Posterior cingulate gyrus (tissue), 11 donors: Measurements from ENCODE around the gene BCL2L11.
A peak's percentile ranks its signal among the peaks of the same experiment; 100 is the strongest.

Experiments
- DNase-seq, 10 donors: peaks; one replicate each; pipeline versions ENCODE4 v3.0.0 to v3.0.0-alpha.2; 2020 to 2021; ENCODE audit warnings: mixed read lengths in 3 of 10
- intact Hi-C: fragments of 100-400 bp; cut with DNase I; formaldehyde crosslinking; loops from one replicate; pipeline ENCODE4 v1.15.1; 2023

BCL2L11 gene

DNA sequence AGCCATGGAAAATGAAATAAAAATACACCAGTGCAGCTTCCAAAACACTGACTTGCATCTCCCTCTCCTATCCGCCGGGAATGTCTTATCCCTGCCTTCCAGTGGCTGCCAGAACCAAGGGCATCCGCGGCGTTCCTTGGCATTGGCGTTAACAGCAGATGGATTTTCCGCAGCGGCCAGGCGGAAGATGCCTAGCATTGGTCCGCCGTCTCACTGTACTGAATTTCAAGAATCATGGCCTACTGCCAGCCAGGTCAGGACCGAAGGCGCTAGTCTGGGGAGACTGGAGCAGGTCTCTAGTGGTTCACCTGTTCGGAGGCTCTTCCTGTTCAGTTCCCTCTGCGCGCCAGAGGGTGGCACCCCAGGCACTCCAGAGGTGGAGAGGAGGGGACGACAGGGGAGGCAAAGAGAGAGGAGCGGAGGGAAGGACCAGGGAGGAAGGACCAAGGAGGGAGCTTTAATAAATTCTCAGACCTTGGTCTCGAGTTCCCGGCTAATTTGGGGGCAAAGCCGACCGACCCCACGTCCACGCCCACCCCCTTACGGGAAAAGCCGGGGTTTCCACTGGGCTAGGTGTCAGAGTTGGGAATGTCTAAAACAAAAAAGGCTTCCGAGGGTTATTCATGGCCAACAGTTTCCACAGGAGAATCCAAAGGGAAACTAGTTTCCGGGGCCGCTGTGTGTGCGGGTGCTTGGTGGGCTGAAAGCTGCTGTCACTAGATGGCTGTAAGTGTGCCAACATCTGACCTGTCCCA lies 3.7 kb upstream of the BCL2L11 start:
- DNase-seq: peak; percentile 63 to 96 (median 77)
- intact Hi-C loops: loop anchor here (5.0 kb wide), 1 partner anchor 305 kb away; no protein-coding TSS in a partner anchor

DNA sequence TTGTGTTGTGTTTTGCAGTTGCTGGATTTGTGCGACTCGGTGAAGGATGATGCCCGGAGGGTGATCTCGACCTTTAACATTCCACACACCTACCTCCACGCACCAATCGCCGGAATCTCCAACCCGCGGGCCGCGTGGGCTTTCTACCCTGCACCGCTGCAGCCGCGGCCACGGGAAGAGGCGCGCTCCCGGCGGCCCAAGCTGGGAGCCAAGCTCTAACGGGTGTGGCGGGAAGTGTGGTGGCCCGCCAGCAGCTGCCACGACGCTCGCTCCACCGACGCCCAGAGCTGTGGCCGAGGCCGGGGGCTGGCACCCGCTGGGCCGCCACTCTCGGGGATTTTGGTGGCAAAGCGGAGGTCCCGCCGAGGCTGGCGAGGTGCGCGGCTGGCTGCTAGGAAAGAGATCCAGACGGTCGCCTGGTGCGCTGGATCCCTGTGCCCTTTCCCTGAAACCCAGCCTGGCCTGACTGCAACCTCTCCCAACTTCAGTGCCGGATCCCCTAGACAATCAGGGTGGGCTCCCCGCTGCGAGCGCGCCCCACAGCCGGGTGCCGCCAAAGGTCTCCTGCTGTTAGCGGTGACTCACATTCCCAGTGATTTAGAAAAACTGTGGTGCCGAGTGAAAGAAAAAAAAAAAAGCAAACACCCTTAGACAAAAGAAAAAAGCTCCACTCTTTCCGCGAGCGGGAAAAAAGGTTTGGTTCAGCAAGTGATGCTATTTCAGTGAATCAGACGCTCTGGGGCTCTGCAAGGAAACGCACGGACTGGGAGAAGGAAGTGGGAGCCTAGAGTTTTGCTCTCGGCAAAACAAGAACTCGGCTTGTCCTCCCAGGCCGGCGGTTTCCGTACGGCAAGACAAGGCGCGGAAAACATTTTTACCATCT lies 2.9 kb upstream of the BCL2L11 start:
- DNase-seq: peak in 5 of 10 donors; percentile 12 to 82 (median 36)
- intact Hi-C loops: loop anchor here (5.0 kb wide), 1 partner anchor 306 kb away; no protein-coding TSS in a partner anchor

DNA sequence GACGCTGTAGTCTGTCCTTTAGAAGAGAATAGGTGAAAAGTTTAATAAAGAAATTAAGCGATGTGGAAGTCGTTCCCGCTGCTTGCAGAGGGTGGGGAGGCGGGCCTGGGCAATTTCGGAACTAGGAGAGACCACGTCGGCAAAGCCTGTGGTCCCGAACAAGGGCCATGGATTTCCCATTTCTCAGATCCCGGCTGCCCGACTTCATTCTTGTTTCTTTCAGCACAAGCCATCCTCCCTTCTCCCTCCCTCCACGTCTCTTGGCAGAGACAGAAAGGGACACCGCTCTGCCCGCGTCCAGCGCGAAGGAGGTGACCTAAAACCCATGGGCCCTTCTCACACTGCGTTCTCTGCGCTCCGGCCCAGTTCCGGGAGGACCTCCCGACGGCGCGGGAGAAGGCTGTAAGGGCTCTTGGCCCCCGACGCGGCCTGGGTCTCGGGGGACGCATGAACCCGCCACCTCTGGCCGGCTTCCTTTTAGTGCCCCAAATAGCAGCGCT lies 2.2 kb upstream of the BCL2L11 start:
- intact Hi-C loops: loop anchor here (5.0 kb wide), 1 partner anchor 306 kb away; no protein-coding TSS in a partner anchor
- no peak for DNase-seq

DNA sequence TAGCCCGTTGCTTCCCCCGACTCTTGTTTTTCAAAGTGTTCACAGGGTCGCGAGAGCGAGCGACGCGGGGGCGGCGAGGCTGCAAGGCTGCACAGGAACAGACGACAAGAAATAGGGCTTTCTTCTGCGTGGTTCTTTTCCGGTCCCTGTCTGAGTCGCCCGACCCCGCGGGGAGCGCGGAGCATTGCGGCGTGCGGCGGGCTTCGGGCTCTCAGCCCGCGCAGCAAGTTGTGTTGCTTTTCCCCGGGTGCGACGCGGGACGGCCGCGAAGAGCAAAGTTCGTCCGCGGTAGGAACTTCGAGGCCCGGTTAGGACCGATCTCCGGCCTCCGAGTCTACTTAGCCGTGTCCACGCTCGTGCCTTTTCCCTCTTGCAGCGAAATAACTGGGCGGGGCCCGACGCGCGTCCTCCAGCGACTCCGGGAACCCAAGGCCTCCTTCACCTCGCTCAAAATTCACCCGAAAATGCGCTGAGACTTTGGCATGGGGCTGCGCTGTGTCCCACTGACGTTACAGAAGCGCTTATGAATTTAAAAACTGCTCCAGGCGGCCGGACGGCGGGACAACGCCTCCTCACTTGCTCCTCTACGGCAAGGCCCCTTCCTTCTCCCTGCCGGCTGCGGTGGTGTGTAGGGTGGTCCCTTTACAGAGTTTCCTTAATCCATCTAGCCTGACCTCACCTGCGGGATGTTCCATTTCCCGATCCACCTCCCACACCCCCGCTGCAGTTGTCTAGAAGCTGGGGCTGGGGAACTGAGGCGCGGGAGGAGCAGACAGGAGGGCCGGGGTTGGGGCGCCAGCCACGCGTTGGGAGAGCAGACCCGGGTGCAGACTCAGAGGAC lies 1.5 kb upstream of the BCL2L11 start:
- intact Hi-C loops: loop anchor here (5.0 kb wide), 1 partner anchor 307 kb away; no protein-coding TSS in a partner anchor
- DNase-seq: no peak

DNA sequence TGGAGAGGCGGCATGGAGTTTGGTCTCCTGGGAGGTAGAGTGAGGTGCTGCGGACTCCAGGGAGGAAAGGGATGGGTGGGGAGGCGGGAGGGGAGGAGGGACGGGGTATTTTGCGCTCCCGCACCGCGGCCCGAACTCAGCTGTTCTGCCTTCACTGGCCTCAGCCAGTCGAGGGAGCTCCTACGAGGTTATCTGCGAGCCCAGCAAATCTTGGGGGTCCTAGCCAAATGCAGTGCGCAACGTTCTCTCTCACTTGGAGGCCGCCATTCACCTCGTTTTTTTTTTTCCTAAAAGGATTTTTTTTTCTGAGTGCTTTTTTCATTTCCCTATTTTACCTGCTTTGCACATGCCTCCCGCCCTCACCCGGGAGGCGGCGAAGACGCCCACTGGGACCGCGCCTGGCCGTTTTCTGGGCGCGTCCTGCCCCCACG lies 877 bp upstream of the BCL2L11 start:
- DNase-seq: peak in 1 of 10 donors; percentile 74
- intact Hi-C loops: loop anchor here (5.0 kb wide), 2 partner anchors 42 to 308 kb away; no protein-coding TSS in a partner anchor

DNA sequence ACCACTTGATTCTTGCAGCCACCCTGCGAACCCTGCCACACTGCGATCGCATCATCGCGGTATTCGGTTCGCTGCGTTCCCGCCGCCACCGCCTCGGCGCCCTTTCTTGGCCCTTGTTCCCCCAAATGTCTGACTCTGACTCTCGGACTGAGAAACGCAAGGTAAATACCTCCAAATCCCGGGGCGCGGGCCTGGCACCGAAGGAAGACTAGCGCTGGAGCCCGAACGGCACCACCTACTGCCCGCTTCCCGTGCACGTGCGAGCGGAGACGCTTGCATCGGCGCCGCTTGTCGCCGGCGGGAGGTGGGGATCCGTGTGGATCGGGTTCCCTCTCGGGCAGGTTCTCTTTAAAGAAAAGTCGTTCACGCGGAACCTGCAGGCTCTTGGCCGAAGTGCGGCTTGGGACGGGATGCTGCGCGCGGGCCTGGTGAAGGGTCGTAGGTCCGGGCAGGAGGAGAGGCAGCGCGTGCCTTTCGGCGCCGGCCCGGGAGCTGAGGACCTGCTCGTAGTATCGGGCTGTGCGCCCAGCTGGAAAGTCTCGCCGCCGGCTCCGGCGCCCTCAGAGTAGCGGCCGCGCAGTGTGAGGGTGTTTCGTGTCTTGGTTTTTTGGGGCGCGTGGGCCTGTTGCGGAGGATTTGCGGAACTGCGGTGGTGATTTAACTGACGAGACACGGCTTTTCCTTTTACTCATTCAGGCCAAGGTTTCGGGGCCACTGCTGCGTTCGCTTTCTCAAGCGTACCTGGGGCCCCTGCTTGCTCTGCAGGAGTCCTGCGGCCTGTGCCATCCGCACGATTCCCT lies 514 bp downstream of the BCL2L11 start:
- DNase-seq: peak in 8 of 10 donors; percentile 21 to 83 (median 39)
- intact Hi-C loops: loop anchor here (5.0 kb wide), 1 partner anchor 41 kb away; no protein-coding TSS in a partner anchor

DNA sequence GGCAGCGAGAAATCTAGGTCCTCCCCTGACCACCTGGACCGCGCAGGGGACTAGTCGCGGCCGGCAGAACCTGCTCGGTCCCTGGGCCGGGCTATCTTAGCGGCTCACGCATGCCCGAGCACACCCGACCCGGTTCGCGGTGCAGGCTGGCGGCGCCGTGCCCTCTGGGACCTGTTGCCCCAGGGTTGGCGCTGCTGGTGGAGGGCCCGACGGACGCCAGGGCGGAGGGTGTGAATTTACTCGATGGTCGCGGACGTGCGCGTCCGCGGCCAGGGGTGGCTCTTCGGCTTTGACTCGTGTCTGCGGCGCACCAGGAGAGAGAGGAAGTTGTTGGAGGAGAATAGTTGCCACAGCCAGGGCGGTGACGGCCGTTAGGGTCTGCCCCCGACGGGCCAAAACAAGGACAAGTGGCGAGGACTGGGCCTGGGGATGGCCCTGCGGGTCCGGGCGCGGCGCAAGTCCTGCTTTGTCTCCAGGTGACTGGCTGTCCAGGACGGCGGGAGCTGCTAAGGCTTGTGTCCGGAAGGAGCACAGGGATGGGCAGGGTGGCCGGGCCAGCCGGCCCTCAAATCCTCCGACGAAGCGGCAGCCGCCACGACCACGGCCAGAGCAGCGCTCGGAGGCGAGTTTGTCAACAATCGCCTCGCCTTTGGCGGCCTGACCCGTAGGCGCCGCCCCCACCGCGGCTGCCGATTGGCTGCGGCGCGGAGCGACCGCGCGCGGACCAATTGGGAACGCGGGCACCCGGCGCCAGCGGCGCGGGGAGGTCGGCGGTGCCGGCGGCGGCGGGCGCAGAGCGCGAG lies 1.3 kb downstream of the BCL2L11 start:
- peak; percentile 74 to 98 (median 82) for DNase-seq
- intact Hi-C loops: loop anchor here (5.0 kb wide), 1 partner anchor 40 kb away; no protein-coding TSS in a partner anchor

DNA sequence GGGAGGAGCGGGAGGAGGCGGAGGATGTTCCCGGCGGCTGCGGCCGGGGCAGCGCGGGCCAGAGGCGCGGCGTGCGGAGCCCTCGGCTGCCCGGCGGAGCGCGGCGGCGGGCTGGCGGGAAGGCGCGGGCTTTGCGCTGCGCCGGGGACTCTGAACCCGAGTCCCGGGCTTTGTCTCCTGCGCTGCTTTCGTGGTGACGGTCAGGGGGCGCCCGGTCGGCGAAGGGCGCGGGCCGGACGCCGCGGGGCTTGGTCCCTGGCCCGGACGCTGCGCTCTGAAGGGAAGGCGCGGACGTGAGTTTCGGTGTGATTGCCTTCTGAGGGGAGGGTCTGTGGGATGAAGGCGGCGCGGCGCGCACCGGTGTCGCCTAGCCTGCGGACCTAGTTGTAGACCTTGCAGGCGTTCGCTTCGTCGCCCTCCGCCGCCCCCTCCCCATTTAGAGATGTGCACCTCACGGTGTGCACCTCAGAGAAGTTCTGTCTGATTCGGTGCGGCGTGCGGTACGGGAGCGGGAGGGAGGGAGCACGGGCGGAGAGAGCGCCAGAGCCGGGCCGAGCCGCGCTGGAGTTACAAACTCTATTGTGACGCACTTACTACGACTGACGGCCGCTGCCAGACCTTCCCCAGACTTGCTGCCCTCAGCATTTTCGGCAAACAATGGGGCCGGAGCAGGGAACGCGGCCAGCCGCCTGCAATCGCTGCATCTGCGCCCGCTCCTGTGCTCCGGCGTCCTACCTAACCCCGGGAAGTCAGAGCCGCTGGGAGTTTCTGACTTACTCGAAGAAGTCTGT lies 2.1 kb downstream of the BCL2L11 start:
- intact Hi-C loops: loop anchor here (5.0 kb wide), 1 partner anchor 39 kb away; no protein-coding TSS in a partner anchor

DNA sequence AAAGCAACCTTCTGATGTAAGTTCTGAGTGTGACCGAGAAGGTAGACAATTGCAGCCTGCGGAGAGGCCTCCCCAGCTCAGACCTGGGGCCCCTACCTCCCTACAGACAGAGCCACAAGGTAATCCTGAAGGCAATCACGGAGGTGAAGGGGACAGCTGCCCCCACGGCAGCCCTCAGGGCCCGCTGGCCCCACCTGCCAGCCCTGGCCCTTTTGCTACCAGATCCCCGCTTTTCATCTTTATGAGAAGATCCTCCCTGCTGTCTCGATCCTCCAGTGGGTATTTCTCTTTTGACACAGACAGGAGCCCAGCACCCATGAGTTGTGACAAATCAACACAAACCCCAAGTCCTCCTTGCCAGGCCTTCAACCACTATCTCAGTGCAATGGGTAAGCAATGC lies 3.0 kb downstream of the BCL2L11 start:
- intact Hi-C loops: loop anchor here (5.0 kb wide), 1 partner anchor 39 kb away; no protein-coding TSS in a partner anchor
- peak in 1 of 10 donors; percentile 40 for DNase-seq

More for the DNA sequence above, 2.1 kb downstream of the BCL2L11 start:
- DNase-seq: peak; percentile 47 to 94 (median 68)

DNA sequence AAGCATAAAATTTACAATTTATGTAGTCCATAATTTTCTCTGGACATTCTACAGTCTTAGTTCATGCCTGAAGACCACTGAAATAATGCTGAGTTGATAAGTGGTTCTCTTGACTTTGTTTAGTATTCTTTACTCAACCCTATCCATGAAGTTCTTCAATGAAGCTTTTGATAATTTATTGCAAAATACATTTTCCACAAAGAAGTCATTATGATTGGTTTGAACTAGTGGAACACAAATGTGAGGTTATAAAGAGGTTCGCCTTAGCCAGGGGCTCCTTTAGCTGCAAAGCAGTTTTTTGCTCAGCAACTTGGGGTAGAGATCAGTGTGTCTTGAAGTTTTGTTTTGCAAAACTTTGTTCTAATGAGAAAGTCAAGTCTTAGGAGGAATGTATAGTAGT lies 5.9 kb downstream of the BCL2L11 start:
- no peak for DNase-seq
- intact Hi-C loops: no loop called here

DNA sequence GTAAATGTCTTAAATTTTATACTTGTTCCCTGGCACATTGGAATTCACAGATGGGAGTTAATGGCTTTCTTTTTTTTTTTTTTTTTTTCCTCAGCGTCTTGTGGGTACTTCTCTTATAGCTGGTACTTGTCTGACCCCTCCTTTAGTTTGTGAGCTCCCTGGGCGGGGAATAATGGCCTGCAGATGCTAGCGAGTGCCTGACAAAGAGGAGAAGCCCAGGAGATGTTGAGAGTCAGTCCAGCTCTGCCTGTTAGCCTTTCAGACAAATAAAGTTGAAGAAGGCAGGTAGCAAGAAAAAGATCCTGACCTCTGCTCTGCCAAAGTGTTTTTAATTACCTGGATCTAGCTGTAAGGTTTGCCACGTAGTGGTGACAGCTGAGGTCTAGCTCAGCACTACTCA lies 6.6 kb downstream of the BCL2L11 start:
- DNase-seq: no peak
- intact Hi-C loops: no loop called here

DNA sequence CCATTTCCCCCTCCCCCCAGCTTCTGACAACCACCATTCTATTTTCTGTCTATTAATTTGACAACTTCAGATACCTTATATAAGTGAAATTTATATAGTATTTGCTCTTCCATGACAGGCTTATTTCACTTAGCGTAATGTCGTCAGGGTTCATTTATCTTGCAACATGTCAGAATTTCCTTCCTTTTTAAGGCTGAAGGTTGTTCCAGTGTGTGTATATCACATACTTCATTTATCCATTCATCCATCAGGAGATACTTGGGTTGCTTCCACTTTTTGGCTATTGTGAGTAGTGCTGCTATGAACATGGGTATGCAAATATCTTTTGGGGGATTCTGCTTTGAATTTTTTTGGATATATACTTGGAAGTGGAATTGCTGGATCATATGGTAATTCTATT lies 7.4 kb downstream of the BCL2L11 start:
- DNase-seq: no peak
- intact Hi-C loops: no loop called here

DNA sequence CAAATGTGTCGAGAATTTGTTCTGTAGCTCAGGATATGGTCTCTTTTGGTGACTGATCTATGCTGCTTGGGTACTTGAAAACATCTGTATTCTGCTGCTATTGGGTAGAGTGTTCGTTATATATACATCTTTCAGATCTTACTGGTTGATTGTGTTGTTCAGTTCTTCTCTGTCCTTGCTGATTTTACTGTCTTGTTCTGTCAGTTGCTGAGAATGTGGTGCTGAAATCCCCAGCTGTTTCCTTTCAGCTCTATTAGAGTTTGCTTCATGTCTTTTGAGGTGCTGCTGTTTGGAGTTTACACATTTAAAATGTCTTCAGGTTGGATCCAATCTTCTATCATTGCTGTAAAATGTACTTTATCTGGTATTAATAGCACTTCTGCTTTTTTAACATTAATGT lies 12.9 kb downstream of the BCL2L11 start:
- DNase-seq: no peak
- intact Hi-C loops: no loop called here

DNA sequence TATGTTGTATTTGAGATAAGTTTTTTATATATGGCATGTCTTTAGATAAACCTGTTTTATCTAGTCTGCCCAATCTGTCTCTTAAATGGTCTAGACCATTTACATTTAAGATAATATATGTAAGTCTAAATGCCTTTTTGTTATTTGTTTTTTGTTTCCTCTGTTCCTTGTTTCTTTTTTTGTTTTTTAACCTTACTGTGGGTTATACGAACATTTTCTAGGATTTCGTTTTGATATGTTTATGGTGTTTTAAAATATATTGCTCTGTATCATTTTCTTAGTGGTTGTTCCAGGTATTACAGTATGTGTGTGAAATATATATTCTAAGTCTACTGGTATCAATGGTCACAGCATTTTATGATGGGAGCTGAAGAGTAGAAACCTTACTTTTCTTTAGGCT lies 13.3 kb downstream of the BCL2L11 start:
- intact Hi-C loops: no loop called here
- no peak for DNase-seq

DNA sequence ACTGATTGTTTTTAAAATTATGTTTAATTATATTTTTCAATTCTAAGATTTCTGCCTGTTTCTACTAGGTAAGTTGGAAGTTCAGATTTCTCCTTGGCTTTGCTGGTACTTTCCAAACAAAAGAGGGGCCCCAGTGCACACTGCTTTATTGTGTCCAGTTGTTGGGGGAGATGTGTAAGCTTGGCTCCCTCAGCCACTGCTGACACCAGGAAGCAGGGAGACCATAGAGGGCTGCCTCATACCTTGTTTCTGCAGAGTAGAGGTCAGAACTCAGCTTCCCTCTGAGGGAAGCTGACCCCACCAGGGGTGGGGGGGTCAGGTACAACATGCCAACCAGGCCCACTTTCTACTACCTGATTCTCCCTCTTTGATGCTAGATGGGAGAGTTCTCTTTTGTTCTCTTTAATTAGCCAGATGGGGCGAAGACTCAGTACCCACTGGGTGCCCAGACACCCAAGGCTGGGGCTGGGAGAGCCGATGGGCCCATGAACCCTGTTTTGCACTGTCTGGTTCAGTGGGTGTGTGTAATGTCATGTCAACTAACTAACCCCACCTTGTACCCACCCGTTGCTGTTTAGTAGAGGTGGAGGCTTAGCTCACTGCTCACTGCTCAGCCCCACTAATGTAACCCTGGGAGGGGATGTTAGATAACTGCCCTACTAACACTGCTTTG lies 14.7 kb downstream of the BCL2L11 start:
- intact Hi-C loops: no loop called here
- peak in 1 of 10 donors; percentile 39 for DNase-seq

DNA sequence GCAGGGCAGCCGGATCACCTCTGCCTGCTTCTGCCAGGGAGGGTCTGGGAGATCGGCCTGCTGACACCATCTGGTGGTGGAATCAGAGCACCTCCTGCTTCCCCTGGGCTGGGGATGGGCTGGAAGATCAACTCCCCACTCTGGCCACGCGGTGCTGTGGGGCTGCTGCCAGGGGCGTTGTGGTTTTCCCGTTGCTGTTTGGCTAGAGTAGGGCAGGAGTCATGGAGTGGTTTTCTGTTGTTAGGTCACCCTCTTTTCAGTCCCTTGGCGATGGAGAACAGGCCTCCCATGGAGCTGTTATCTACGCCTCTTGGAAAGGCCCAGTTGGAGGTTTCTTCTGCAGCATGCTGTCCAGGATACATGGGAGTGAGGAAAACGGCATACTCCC lies 15.2 kb downstream of the BCL2L11 start:
- peak in 1 of 10 donors; percentile 29 for DNase-seq
- intact Hi-C loops: no loop called here

DNA sequence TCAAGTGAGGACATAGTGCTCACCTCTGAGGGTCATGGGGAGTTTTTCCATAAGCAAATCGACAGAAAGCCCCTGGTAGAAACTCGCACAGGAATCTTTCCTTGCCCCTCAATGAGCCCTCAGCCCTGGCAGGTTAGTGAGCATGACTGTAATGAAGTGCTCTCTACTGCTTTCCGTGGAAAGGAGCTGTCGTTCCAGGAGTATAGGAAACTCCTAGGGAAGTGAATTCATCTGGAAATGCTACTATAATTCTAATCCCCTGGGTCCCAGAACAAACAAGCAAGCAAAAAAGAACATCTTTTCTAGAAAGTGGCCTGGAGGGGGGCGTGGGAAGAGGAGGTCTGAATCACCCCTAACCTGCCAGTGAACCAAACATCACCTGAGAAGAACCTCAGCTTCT lies 18.1 kb downstream of the BCL2L11 start:
- no peak for DNase-seq
- intact Hi-C loops: no loop called here
